COLO829 (cell line): ENCODE measurements around the gene SOWAHB.

ENCODE experiments used
- DNase-seq: peaks from one replicate; pipeline ENCODE4 v3.0.0; 2012; ENCODE audit warnings: low spot score

The SOWAHB gene

DNA sequence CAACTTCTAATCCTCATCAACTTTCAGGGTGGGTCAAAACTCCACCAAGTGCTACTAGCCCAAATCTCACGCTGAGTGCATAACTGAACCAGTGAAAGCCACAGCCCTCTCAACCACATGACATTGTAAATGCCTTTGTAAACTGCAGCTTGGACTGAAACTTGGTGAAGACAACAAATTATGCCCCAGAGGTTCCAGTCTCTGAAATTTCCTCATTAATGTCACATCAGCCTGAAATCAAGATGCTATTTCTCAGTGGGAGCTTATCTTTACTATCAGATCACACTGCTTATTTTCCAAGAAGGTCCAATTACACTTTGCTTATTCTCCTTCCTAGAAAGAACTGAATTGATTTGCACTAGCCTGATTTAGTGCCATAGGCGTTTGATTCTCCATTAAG lies 46.6 kb downstream of the SOWAHB start:
- DNase-seq = no peak

DNA sequence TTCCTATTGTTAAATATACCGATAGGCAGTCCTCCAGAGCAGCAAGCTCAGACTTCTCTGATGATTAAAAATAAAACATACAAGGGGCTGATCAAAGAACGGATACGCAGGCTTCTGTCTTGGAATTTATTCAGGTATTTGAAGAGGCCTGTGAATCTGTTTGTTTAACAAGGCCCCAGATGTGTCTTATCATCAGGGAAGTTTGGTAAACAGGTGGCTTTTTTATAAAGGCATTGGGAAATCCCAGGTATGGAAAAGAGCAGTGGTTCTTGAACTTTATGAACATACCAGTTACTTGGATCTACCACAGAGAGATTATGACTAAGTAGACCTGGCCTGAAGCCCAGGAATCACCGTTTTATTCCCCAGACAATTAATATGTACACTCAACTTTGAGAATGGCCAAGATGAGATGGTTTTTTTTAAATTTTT lies 47.9 kb downstream of the SOWAHB start:
- DNase-seq = no peak
